Small intestine (tissue), 7 donors: ENCODE data around the gene PHF20. TPM values are rescaled to one million over a fixed set of nuclear protein-coding genes. Genes with fewer than 3 reads are reported as not detected.

Experiments
- DNase-seq, 2 donors: peaks; one replicate each; pipeline versions ENCODE4 v3.0.0 to v3.0.0-alpha.2; 2013
- FAIRE-seq: peaks from 2 replicates; lab custom pipeline; 2012; peaks lifted over from hg19 to GRCh38; lab: Jason Lieb, UNC
- H3K27ac ChIP-seq, 3 donors: one replicate each; pipeline ENCODE4 v1.5.1; 2013; ENCODE audit warnings: low read length in 2 of 3, mild to moderate bottlenecking in 2 of 3, control low read depth in 1 of 3, inconsistent platforms in 1 of 3, low read depth in 1 of 3, moderate library complexity in 1 of 3
- H3K27me3 ChIP-seq, 3 donors: one replicate each; pipeline ENCODE4 v1.6.1; 2013; ENCODE audit warnings: low read length in 3 of 3, inconsistent platforms in 1 of 3; ENCODE audit not compliant: control insufficient read depth in 3 of 3, insufficient read depth in 3 of 3
- H3K36me3 ChIP-seq, 3 donors: one replicate each; pipeline ENCODE4 v1.6.1; 2013; ENCODE audit warnings: low read length in 3 of 3, inconsistent platforms in 1 of 3, low read depth in 1 of 3, mild to moderate bottlenecking in 1 of 3, moderate library complexity in 1 of 3; ENCODE audit not compliant: control insufficient read depth in 3 of 3, insufficient read depth in 2 of 3
- H3K4me1 ChIP-seq, 3 donors: one replicate each; pipeline ENCODE4 v1.6.1; 2013; ENCODE audit warnings: low read length in 2 of 3, inconsistent platforms in 1 of 3, low read depth in 1 of 3, mild to moderate bottlenecking in 1 of 3, moderate library complexity in 1 of 3; ENCODE audit not compliant: control insufficient read depth in 3 of 3, insufficient read depth in 2 of 3
- H3K4me3 ChIP-seq, 3 donors: one replicate each; pipeline ENCODE4 v1.5.1; 2013; ENCODE audit warnings: low read length in 3 of 3, control low read depth in 1 of 3, inconsistent platforms in 1 of 3, low read depth in 1 of 3, mild to moderate bottlenecking in 1 of 3, moderate library complexity in 1 of 3
- H3K9me3 ChIP-seq, 2 donors: one replicate each; pipeline ENCODE4 v1.6.1; 2013; ENCODE audit warnings: low read depth in 1 of 2, low read length in 1 of 2; ENCODE audit not compliant: control insufficient read depth in 2 of 2, insufficient read depth in 1 of 2
- WGBS, 3 donors: extraction: QIAGEN DNeasy Blood & Tissue Kit; methylation state at CpG; one replicate each; pipeline ENCODE4 v1.1.7; 2013; 5-methylcytosine and 5-hydroxymethylcytosine counted together
- polyA plus RNA-seq, 4 donors: library from polyadenylated mRNA; stranded (reverse) in 3 of 4; unstranded in 1 of 4; fragments of 200-250 nt in 3 of 4; fragments of 120-200 nt in 1 of 4; gene quantifications; one replicate each; pipeline versions ENCODE4 v1.2.1 to v1.2.3, GENCODE V29; 2013
- donor health status: healthy with polysubstance abuse.
- donor health status: control.
- donor health status: control.
- donor health status: Bipolar disorder and iron deficiency.
- donor health status: healthy.

PHF20 gene
- polyA plus RNA-seq, 4 donors, result 9.6 to 23.1 (median 14.9) TPM

DNA sequence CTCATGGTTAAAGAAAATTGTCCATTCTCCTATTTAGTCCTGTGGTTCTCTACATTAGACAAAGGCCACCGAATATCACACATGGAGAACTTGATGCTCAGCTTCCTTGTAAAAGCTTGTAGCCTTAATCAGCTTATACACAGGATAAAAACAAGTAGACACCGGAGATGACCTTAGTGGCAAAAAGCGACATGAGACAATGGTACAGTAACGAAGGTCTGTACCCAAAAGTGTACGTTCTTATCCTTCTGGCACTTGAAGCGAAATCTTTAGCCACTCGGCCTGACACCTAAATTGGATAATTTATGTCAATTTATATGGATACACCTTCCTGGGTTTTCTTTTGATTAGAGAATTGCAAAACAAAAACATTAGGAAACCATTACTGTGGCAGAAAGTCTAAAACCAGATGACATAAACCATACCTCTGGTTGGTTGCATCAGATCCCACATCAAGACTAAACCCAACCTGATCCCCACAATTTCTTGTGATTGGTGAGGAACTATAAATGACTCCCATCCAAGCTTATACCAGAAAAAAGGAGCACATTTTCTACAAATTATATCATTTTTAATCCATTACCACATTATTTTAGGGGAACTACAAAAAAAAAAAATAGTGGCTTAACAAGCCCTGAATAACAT, 35.9 kb upstream of the PHF20 start:
- FAIRE-seq (no peak), DNase-seq (no peak)
- no peak overlapping the region for H3K27ac ChIP-seq
- WGBS, 3 donors, result 47 to 55% (median 48%) methylated on average over 7 of the region's 7 CpGs
- peaks cover 2 to 11% (median 6%) of the 10 kb centered on the region in 3 donors for H3K4me1 ChIP-seq
- H3K27me3 ChIP-seq, result no peaks in the 10 kb centered on the region
- peaks cover 18 to 38% (median 29%) of the 10 kb centered on the region in 3 donors for H3K36me3 ChIP-seq
- H3K4me3 ChIP-seq, result no peak overlapping the region
- no peaks in the 10 kb centered on the region for H3K9me3 ChIP-seq

DNA sequence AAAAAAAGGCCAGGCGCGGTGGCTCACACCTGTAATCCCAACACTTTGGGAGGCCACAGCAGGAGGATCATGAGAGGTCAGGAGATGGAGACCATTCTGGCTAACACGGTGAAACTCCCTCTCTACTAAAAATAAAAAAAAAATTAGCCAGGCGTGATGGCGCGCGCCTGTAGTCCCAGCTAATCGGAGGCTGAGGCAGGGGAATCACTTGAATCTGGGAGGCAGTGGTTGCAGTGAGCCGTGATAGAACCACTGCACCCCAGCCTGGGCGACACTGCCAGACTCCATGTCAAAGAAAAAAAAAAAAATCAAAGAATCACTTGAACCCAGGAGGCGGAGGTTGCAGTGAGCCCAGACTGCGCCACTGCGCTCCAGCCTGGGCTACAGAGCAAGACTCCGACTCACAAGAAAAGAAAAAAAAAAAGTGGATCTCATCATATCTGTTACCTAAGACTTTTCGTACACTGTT, 33.9 kb upstream of the PHF20 start:
- FAIRE-seq (no peak), DNase-seq (no peak)
- Histone ChIP-seq H3K27me3 (no peaks in the 10 kb centered on the region), H3K4me1 (peaks cover 2 to 11% (median 6%) of the 10 kb centered on the region in 3 donors), H3K4me3 (no peak overlapping the region), H3K27ac (peak overlapping the region in 1 of 3 donors; percentile 16), H3K36me3 (peaks cover 18 to 29% (median 22%) of the 10 kb centered on the region in 3 donors), H3K9me3 (no peaks in the 10 kb centered on the region)
- 93 to 98% (median 95%) methylated on average over 13 to 15 of the region's 15 CpGs for WGBS, 3 donors

- DNase-seq (no peak), FAIRE-seq (no peak)
- Histone ChIP-seq H3K27me3 (no peaks in the 10 kb centered on the region), H3K36me3 (peaks cover 18 to 24% (median 22%) of the 10 kb centered on the region in 3 donors), H3K9me3 (no peaks in the 10 kb centered on the region), H3K4me3 (no peak overlapping the region), H3K4me1 (peaks cover 2 to 18% (median 6%) of the 10 kb centered on the region in 3 donors), H3K27ac (no peak overlapping the region)
- WGBS, 3 donors, result 46 to 54% (median 50%) methylated on average over 4 of the region's 4 CpGs
These were observed 33.2 kb upstream of the PHF20 start for GRCh38 chr20:35738410-35739179.

DNA sequence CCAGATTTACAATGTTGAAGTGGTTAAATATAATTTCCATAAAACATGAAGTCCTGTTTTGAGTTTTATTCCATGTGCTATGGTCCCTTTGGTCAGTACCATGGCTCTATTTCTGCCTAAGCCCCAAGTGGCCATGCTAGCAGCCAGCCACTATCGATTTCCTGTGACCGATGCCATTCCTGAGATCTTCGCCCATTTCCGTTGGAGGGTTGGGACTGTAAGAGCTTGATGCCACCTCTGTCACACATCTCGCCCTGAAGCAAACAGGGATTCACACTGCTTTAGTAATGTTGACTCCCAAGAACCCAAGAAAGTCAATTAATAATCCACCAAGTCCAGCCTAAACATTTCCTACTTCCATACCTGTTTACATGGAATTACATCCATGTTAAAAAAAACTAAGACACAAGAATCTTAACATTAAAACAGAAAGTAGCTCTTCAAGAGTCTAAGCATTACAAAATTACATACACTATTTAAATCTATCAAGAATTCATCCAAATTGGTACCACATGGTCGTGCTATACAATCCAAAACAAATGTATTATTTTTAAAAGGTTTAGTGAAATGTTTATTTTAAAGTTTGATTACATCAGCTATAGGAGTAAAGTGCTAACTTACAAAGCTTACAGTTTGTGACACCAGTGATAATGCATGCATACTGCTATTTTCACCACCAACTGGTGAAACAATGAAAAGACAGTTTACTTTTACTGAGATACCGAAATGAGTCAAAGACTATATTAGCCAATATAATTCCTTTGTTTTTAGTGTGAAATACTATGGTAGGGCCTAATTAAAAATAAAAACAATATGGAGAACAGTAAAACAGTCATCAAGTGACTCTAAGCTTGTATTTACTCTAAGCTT, 32.3 kb upstream of the PHF20 start:
- Histone ChIP-seq H3K9me3 (no peaks in the 10 kb centered on the region), H3K4me1 (peaks cover 2 to 17% (median 6%) of the 10 kb centered on the region in 3 donors), H3K27ac (peak overlapping the region in 1 of 3 donors; percentile 68), H3K27me3 (no peaks in the 10 kb centered on the region), H3K36me3 (peaks cover 18 to 24% (median 22%) of the 10 kb centered on the region in 3 donors), H3K4me3 (peak overlapping the region in 1 of 3 donors; percentile 93)
- FAIRE-seq, result no peak
- 32 to 50% (median 40%) methylated on average over 7 of the region's 7 CpGs for WGBS, 3 donors
- DNase-seq, result peak in 1 of 2 donors; percentile 28

- DNase-seq, result peak; percentile 100
- no peaks in the 10 kb centered on the region for H3K27me3 ChIP-seq
- peaks cover 2 to 16% (median 6%) of the 10 kb centered on the region in 3 donors for H3K4me1 ChIP-seq
- WGBS, 3 donors, result 0 to 1% (median 1%) methylated on average over 62 to 66 of the region's 66 CpGs
- H3K27ac ChIP-seq, result peak within 1 kb of the TSS; percentile 98 to 100 (median 99)
- H3K36me3 ChIP-seq, result peaks cover 12 to 17% (median 16%) of the 10 kb centered on the region in 3 donors
- H3K4me3 ChIP-seq, result peak within 1 kb of the TSS; percentile 84 to 99 (median 93)
- H3K9me3 ChIP-seq, result no peaks in the 10 kb centered on the region
- no peak for FAIRE-seq
These were observed 29.7 kb upstream of the PHF20 start, which contains the start of gene RBM39 for GRCh38 chr20:35741892-35742740. TSS of gene RBM39 (minus strand) at chr20:35742260. CDS start at chr20:35740874, 1,386 bp downstream.

GRCh38 chr20:35742741-35743523, 28.9 kb upstream of the PHF20 start:
- Histone ChIP-seq H3K27me3 (no peaks in the 10 kb centered on the region), H3K4me1 (peaks cover 2 to 16% (median 6%) of the 10 kb centered on the region in 3 donors), H3K4me3 (peak overlapping the region; percentile 27 to 65 (median 63)), H3K36me3 (peaks cover 8 to 14% (median 10%) of the 10 kb centered on the region in 3 donors), H3K27ac (peak overlapping the region; percentile 92 to 100 (median 95)), H3K9me3 (no peaks in the 10 kb centered on the region)
- peak; percentile 59 to 75 for DNase-seq
- WGBS, 3 donors, result 0 to 1% (median 1%) methylated on average over 8 of the region's 8 CpGs
- FAIRE-seq, result no peak
